HepG2 (cell line): ENCODE measurements around the gene POLA2. TPM values are rescaled to one million over a fixed set of nuclear protein-coding genes. Genes with fewer than 3 reads are reported as not detected.

Experiments used
- BCL6 ChIP-seq: IDR thresholded peaks from 2 replicates; pipeline ENCODE4 v1.6.1; 2016; ENCODE audit warnings: missing genetic modification reagents, missing compliant biosample characterization
- DNMT3B ChIP-seq: conservative IDR thresholded peaks from 2 replicates; pipeline ENCODE4 v1.6.1; 2016; ENCODE audit warnings: missing biosample characterization, control low read depth
- FOSL2 ChIP-seq: sonication (generic); formaldehyde crosslinking; IDR thresholded peaks from 2 replicates; pipeline ENCODE4 v1.4.0; 2020; ENCODE audit warnings: missing genetic modification reagents
- MAFF ChIP-seq: IDR thresholded peaks from 2 replicates; pipeline ENCODE4 v1.6.1; 2011; ENCODE audit warnings: low read depth, low read length, improper control_type of control experiment
- MAFG ChIP-seq: sonication (generic); formaldehyde crosslinking; IDR thresholded peaks from 2 replicates; pipeline ENCODE4 v1.5.1; 2020; ENCODE audit warnings: mild to moderate bottlenecking, missing genetic modification reagents
- NFE2 ChIP-seq: sonication (generic); formaldehyde crosslinking; IDR thresholded peaks from 2 replicates; pipeline ENCODE4 v1.4.0; 2020; ENCODE audit warnings: missing genetic modification reagents
- NFE2L2 ChIP-seq: fragments of 150-350 bp; IDR thresholded peaks from 2 replicates; pipeline ENCODE4 v1.6.1; 2014; ENCODE audit warnings: low read length
- RXRB ChIP-seq: IDR thresholded peaks from 2 replicates; pipeline ENCODE4 v1.6.1; 2016; ENCODE audit warnings: borderline replicate concordance, missing genetic modification reagents, missing compliant biosample characterization
- SIN3A ChIP-seq: IDR thresholded peaks from 2 replicates; pipeline ENCODE4 v1.6.1; 2011; ENCODE audit warnings: low read depth, mild to moderate bottlenecking, control low read depth, low read length, borderline replicate concordance
- ZNF335 ChIP-seq: sonication (generic); formaldehyde crosslinking; IDR thresholded peaks from 2 replicates; pipeline ENCODE4 v1.4.0; 2020; ENCODE audit warnings: missing genetic modification reagents
- ZNF7 ChIP-seq: IDR thresholded peaks from 2 replicates; pipeline ENCODE4 v1.6.1; 2016; ENCODE audit warnings: missing biosample characterization, missing genetic modification reagents
- polyA plus RNA-seq, 8 experiments: library from polyadenylated mRNA; depleted of rRNA in 3 of 8; stranded (reverse) in 7 of 8; unstranded in 1 of 8; fragments of >200 nt; fragmentation: Illumina TruSeq in 4 of 8; extraction: Trizol in 4 of 8; gene quantifications; 2 replicates each; pipeline versions ENCODE4 v1.2.1 to v1.2.3, GENCODE V29; 2011 to 2016; ENCODE audit warnings: low read depth in 4 of 8, missing spikeins in 1 of 8, mixed read lengths in 1 of 8; ENCODE audit not compliant: insufficient read depth in 1 of 8
- total RNA-seq, 5 experiments: library from RNA; depleted of rRNA; stranded (reverse); fragments of >200 nt; fragmentation: Illumina TruSeq; extraction: Trizol; gene quantifications; 2 replicates each; pipeline ENCODE4 v1.2.3, GENCODE V29; 2016; ENCODE audit warnings: low read depth in 1 of 5
- TF ChIP-seq, protein P1 (sequence below): IDR thresholded peaks from 2 replicates; pipeline ENCODE4 v1.6.1; 2012; ENCODE audit warnings: low read length, improper control_type of control experiment
- TF ChIP-seq, protein P2 (sequence below): sonication (generic); formaldehyde crosslinking; IDR thresholded peaks from 2 replicates; pipeline ENCODE4 v1.4.0; 2020; ENCODE audit warnings: missing genetic modification reagents
- TF ChIP-seq, protein P3 (sequence below): sonication (generic); formaldehyde crosslinking; IDR thresholded peaks from 2 replicates; pipeline ENCODE4 v1.9.0; 2022; ENCODE audit warnings: low read depth, missing genetic modification reagents

Gene POLA2
- total and polyA plus RNA-seq, 2 of the 13 experiments (the other 11 are each of a cell fraction or from before 2014, with no cell fraction given) = 9.7 to 15.6 TPM

DNA sequence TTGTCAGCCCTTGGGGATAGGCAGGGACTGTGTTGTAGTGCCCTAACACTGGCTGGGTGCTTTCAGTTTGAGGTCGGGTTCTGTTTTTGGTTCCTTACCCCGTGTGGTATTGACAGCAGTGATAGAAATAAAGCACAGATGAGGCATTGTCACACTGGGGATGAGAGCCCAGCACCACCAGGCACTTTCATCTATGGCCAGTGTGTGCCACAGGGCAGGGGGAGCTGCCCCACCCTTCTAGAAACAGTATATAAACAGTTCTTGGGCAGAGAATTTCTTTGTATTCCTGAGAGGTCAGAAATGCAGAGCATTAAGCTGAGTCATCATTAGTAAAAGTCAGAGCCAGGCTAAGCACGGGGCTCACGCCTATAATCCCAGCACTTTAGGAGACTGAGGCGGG, 29.9 kb downstream of the POLA2 start (continued):
- peak; percentile 97 for TF ChIP-seq MAFF
- TF ChIP-seq, protein P1, sequence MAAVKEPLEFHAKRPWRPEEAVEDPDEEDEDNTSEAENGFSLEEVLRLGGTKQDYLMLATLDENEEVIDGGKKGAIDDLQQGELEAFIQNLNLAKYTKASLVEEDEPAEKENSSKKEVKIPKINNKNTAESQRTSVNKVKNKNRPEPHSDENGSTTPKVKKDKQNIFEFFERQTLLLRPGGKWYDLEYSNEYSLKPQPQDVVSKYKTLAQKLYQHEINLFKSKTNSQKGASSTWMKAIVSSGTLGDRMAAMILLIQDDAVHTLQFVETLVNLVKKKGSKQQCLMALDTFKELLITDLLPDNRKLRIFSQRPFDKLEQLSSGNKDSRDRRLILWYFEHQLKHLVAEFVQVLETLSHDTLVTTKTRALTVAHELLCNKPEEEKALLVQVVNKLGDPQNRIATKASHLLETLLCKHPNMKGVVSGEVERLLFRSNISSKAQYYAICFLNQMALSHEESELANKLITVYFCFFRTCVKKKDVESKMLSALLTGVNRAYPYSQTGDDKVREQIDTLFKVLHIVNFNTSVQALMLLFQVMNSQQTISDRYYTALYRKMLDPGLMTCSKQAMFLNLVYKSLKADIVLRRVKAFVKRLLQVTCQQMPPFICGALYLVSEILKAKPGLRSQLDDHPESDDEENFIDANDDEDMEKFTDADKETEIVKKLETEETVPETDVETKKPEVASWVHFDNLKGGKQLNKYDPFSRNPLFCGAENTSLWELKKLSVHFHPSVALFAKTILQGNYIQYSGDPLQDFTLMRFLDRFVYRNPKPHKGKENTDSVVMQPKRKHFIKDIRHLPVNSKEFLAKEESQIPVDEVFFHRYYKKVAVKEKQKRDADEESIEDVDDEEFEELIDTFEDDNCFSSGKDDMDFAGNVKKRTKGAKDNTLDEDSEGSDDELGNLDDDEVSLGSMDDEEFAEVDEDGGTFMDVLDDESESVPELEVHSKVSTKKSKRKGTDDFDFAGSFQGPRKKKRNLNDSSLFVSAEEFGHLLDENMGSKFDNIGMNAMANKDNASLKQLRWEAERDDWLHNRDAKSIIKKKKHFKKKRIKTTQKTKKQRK = no peak
- peak; percentile 59 for TF ChIP-seq NFE2 (CRISPR knock-in tag)
- TF ChIP-seq RXRB = peak; percentile 5; the same call in 1 of the 2 replicates
- no peak for TF ChIP-seq DNMT3B (CRISPR knock-in tag)
- no peak for TF ChIP-seq SIN3A
- no peak for TF ChIP-seq ZNF7 (CRISPR knock-in tag)
- peak; percentile 77 for TF ChIP-seq BCL6 (CRISPR knock-in tag)
- peak; percentile 87 for TF ChIP-seq MAFG (CRISPR knock-in tag)
- TF ChIP-seq, protein P2, sequence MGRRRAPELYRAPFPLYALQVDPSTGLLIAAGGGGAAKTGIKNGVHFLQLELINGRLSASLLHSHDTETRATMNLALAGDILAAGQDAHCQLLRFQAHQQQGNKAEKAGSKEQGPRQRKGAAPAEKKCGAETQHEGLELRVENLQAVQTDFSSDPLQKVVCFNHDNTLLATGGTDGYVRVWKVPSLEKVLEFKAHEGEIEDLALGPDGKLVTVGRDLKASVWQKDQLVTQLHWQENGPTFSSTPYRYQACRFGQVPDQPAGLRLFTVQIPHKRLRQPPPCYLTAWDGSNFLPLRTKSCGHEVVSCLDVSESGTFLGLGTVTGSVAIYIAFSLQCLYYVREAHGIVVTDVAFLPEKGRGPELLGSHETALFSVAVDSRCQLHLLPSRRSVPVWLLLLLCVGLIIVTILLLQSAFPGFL (CRISPR knock-in tag) = no peak
- TF ChIP-seq FOSL2 (CRISPR knock-in tag) = peak; percentile 41
- 0 out of 2 replicates have a peak, but pooled peaks have one; percentile 25 for TF ChIP-seq ZNF335 (CRISPR knock-in tag)
- TF ChIP-seq, protein P3, sequence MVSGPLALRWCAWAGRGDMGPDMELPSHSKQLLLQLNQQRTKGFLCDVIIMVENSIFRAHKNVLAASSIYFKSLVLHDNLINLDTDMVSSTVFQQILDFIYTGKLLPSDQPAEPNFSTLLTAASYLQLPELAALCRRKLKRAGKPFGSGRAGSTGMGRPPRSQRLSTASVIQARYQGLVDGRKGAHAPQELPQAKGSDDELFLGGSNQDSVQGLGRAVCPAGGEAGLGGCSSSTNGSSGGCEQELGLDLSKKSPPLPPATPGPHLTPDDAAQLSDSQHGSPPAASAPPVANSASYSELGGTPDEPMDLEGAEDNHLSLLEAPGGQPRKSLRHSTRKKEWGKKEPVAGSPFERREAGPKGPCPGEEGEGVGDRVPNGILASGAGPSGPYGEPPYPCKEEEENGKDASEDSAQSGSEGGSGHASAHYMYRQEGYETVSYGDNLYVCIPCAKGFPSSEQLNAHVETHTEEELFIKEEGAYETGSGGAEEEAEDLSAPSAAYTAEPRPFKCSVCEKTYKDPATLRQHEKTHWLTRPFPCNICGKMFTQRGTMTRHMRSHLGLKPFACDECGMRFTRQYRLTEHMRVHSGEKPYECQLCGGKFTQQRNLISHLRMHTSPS (CRISPR knock-in tag) = peak; percentile 29; the same call in 1 of the 2 replicates
- peak; percentile 77 for TF ChIP-seq NFE2L2
